AG20443 (cell line): Measurements from ENCODE around the gene RBX1.
A peak's percentile ranks its signal among the peaks of the same experiment; 100 is the strongest.
"Not testable (repeated sequence)": the region's sequence is repeated elsewhere in the genome, so short reads cannot be mapped to it uniquely, and the experiment has no call there.

Experiments
- DNase-seq: peaks from one replicate; pipeline ENCODE4 v3.0.0; 2012; ENCODE audit warnings: low spot score, mixed read lengths

Gene RBX1

DNA sequence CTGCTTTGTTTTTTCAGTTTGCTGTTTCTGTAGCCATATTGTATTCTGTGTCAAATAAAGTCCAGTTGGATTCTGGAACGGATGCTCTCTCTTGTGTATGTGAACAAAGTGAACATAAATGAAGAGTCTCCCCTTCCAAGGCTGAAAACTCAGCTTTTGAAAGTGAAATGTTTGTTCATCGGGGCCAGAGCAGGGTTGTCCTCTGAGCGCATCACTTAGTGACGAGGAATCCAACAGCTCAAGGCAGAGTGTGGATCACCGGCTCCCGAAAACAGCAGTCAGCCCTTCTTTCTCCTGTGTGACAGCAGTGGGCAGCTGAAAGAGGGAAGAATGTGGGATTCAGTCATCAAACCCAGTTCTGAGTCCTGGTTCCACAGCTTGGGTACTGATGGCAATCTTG lies 21.4 kb downstream of the RBX1 start:
- no peak for DNase-seq

DNA sequence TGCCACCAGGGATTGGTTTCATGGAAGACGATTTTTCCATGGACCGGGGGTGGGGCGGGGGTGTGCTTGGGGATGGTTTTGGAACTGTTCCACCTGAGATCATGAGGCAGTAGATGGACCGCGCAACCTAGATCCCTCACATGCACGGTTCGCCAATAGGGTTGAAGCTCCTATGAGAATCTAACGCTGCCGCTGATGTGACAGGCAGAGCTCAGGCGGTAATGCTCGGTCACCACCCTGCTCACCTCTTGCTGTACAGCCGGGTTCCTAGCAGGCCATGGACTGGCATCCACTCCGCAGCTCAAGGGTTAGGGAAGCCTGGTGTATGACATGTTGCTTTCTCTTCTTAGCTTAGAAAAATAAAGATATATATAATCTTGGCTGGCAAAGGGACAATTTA lies 22.0 kb downstream of the RBX1 start:
- no peak for DNase-seq

DNA sequence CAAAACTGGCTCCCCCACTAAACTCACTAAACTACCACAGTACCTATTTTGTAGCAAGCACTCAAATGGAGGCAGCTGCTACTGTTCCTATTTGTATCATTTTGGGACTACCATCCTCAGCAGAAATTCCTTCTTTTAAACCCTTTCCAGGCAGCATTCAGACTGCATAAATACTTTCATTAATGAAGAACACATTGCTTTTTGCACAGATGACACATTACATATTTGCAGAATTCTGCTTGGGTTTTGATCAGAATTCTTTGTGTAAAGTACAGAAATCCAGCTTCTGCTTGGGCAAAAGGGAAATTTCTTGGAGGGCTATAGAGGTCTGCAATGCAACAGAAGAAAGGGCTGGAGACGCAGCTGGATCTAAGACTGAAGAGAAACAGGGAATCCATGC lies 24.2 kb downstream of the RBX1 start:
- DNase-seq, result peak; percentile 60

DNA sequence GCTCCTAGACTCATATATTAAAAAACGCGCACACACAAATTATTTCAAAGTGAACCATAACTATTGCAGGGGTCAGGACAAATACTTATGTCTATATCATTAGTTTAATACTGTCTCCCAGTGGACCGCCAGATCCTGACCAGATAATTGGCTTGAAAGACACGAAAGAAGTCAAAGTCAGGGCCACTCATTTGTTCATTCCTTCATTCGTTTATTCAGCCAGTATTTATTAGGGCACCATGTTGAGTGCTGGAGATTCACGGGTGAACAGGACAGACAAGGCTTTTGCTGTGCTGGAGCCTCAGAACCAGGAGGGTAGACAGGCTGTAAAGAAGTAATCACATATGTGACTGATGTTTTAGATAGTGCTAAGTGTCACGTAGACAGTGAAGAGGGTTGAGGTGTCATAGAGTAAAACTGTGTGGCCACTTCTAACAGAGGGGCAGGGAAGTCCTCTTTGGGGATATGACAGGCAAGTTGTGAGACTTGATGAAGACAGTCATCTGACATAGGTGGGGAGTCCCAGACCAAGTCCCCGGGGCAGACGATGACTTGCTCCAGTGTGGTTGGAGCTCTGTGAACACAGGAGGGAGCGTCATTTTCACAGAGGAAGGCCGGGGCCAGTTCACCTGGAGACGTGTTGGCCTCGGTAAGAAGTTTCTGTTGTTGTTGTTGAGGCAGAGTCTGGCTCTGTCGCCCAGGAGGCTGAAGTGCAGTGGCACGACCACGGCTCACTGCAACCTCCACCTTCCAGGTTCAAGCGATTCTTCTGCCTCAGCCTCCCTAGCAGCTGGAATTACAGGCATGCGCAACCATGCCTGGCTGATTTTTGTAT lies 25.9 kb downstream of the RBX1 start:
- DNase-seq, result no peak

DNA sequence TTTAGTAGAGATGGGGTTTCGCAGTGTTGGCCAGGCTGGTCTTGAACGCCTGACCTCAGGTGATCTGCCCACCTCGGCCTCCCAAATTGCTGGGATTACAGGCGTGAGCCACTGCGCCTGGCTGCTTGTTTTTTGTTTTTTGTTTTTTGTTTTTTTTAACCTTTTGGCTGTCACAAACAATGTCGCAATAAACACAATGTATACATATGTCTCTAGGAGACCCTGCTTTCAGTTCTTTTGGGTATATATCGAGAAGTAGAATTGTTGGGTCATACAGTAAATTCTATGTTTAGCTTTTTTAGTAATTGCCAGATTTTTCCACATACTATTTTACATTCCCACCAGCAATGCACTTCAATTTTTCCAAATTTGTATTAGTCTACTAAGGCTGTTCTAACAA lies 28.0 kb downstream of the RBX1 start:
- no peak for DNase-seq

DNA sequence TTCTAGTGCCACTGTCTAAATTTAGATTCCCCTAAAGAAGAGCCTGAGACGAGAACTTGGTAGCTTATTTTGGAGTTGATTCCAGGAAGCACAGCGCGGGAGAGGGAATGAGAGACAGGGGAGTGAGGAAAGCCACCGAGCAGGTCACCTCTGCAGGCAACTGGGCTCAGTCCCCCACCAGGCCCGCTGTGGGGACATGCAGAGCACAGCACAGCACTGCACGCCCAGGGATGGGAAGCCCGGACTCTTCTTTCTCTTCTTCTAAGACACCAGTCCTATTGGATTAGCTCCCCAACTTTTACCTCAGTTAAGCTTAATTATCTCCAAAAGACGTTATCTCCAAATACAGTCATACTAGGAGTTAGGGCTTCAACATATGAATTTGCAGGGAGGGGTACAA lies 28.7 kb downstream of the RBX1 start:
- DNase-seq, result no peak

DNA sequence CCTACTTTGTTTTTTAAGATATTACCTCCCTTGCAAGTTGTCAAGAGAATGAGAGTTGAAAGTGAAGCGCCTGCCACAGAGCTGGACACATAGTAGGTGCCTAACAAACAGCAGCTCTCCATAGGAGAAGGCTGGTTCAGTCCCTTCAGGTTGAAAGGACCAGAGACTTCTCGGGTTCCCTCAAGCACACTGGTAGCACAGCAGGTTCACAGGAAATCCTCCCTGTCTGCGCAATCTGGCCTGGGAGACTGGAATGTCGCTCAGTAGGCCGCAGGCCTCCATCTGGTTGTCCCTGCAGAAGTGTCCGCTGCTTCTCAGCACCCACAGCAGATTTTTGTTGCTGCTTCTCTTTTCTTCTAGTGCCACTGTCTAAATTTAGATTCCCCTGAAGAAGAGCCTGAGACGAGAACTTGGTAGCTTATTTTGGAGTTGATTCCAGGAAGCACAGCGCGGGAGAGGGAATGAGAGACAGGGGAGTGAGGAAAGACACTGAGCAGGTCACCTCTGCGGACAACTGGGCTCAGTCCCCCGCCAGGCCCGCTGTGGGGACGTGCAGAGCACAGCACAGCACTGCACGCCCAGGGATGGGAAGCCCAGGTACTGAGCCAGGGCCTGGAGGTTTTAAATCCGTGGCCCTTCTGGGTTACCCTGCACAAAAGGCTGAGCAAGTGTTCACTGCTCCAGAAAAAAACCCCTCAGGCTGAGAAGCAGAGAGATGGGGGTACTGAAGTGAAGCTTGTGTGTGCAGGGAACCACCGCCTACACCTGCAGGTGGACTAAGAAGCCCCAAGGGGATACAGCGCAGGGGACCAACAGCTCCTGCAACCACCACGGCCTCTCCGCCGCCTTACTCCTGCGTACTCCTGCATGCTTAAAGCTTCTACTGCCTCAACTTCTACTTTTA lies 31.6 kb downstream of the RBX1 start:
- no peak for DNase-seq

DNA sequence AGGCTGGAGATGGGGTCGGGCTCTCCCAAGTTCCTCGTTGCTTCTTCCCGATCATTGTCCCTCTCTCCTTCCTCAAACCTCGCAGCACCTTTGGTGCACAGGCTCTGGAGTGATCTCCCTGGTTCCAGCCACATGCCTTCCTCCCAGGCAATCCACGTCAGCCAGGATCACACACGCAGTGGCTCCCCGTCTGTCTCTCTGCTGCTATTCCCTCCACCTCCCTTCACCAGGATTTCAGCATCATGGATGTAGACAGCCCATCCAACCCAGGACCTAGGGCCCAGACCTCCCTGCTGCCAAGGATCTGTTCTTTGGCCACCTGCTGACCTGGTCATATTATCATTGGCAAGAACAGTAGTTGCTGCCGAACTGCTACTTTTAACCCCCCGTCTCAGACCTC lies 40.1 kb downstream of the RBX1 start:
- DNase-seq, result no peak

DNA sequence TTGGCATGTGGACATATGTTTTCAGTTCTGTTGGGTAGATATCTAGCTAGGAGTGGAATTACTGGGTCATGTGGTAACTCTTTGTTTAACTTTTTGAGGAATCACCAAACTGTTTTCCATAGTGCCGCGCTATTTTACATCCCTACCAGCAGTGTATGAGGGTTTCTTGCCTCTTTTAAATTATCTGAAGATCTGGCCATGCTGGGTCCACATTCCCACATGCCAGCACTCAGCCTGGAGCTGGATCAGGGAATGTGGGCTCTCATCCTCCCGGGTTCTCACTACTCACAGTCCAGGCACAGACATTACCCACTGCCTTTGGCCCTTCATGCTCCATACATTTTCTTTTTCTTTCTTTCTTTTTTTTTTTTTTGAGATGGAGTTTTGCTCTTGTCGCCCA lies 44.6 kb downstream of the RBX1 start:
- no peak for DNase-seq

DNA sequence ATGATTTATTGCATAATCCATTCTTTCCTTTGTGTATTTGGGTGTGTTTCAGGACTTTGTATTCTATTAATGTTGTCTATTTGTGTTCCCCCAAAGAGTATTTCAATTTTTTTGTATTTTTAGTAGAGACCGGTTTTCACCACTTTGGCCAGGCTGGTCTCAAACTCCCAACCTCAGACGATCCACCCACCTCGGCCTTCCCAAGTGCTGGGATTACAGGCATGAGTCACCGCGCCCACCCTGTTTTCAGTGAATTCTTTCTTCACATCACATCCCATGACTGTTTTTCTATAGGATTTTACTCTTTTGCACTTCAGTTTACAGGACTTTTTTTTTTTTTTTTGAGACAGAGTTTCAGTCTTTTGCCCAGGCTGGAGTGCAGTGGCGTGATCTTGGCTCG lies 46.3 kb downstream of the RBX1 start:
- DNase-seq, result no peak

DNA sequence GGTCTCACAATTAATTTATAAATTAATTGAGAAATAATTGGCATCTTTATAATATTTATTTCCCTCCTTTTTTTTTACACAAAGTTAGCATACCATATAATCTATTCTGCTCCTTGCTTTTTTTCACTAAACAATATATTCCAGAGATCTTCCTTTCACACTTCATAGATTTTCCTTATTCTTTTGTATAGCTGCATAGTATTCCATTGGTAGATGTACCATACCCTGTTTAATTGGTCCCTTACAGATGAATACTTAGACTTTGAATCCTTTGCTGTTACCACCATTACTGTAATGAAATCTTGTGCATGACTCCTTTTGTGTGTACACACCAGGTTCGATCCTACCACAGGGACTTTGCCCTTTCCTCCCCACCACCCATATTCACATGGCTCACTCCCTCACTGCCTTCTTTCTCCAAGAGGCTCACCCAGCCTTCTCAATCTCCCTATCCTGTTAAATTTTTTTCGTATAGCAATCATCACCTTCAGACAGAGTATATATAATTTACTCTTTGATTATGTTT lies 48.9 kb downstream of the RBX1 start:
- DNase-seq, result no peak

DNA sequence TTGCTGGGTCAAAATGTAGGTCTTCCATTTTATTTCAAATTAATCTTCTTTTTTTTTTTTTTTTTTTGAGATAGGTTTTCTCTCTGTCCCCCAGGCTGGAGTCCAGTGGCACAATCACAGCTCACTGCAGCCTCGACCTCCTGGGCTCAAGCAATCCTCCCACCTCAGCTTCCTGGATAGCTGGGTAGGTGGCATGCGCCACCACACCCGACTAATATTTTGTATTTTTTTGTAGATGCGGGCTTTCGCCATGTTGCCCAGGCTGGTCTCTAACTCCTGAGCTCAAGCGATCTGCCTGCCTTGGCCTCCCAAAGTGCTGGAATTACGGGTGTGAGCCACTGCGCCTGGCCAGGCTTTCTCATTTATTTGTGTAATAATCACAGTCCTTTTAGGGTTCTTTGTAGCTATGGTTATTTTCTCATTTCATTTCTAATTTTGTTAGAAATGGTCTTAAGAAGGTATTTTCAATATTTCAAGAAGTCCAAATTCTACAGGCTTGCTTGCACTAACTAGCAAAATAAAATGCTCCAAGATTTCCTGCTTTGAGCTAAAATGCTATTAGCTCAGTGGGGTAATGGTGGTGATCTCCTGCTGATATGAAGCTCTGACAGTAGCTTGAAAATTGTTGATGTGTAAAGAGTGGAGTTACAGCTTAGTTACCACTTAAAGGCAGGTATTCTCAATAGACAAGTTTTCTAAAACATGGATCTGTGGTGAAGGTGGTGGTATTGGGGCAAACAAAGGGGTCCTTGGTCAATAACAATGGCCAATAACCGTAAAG lies 50.0 kb downstream of the RBX1 start:
- no peak for DNase-seq

DNA sequence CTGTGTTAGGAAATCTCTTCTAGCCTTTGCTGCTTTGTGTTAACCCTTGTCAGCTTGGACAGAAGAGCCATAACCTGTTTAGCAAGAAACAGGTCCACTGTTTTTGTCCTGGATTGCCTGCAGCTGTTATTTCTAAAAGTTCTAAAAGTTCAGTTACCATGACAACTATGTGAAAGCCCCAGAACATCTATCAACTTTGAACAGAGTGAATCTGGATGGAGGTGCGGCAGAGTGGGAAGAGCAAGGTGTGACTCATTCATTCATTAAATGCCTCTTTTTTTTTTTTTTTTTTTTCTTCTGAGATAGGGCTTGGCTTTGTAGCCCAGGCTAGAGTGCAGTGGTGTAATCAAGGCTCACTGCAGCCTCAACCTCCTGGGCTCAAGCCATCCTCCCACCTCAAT lies 50.5 kb downstream of the RBX1 start:
- DNase-seq, result peak; percentile 48

DNA sequence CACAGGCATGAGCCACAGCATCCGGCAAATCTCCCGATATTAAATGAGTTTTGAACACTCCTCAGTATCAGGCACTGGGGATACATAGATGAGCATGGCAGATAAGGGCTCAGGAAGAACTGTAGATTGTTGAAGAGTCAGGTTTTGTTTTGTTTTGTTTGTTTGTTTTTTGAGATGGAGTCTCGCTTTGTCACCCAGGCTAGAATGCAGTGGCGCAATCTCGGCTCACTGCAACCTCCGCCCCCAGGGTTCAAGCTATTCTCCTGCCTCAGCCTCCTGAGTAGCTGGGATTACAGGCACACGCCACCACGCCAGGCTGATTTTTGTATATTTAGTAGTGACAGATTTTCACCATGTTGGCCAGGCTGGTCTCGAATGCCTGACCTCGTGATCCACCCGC lies 51.2 kb downstream of the RBX1 start:
- not testable (repeated sequence) for DNase-seq

DNA sequence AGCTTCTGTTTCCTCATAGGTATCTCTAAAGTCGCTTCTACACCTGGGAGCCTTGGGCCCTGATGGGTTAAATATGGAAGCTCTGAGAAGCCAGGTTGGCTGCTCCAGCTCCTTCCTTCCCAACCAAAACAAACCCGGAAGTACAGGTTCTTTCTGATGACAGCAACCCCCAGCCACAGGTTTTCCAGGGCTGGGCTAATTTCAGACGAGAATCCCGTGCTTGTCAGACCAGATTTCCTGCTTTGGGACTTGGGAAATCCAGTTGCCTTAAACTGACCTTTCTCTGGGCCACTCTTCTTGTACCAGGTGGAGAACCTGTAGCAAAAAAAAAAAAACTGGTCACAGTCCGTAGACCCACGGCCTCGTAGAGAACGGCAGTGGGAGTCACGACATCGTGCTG lies 51.9 kb downstream of the RBX1 start:
- no peak for DNase-seq

DNA sequence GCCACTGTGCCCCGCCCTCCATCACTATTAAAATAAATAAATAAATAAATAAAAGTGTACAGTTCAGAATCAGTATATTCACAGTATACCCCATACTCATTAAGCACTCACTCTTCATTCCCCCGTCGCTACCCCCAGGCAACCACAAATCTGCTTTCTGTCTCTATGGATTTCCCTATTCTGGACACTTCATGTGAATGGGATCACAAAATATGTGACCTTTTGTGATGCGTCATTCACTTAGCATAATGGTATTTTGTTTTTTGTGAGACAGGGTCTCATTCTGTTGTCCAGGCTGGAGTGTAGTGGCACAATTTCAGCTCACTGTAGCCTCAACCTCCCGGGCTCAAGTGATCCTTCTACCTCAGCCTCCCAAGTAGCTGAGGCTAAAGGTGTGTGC lies 52.8 kb downstream of the RBX1 start:
- no peak for DNase-seq

DNA sequence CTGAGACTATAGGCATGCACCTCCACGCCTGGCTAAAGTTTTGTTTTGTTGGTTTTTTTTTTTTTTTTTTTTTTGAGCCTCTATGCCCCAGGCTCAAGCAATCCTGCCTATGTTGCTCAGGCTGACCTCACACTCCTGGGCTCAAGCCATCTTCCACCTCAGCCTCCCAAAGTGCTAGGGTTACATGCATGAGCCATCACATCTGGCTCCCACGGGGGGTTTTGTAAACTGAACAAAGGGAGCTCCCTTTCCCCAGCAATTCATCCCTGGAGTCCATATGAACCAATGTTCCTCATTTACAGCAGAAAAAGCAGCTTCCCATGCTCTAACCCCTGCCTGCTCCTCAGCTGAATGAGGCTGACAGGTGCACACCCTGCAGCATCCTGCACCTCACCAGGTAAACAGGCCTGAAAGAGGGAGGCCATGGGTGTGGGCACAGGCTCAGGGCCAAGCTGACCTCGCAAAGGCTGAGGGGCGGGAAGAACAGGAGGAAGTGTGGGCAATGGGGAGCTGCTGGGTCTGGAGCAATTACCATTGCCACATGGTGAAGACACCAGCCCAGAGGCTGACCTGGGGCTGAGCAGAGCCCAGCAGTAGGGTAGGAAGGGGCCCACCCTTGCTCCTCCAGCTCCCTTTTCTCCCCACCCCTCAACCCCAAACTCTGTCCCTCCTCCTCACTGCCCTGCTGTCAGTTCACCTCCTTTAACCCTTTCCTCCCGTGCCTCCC lies 58.2 kb downstream of the RBX1 start:
- peak; percentile 49 for DNase-seq

DNA sequence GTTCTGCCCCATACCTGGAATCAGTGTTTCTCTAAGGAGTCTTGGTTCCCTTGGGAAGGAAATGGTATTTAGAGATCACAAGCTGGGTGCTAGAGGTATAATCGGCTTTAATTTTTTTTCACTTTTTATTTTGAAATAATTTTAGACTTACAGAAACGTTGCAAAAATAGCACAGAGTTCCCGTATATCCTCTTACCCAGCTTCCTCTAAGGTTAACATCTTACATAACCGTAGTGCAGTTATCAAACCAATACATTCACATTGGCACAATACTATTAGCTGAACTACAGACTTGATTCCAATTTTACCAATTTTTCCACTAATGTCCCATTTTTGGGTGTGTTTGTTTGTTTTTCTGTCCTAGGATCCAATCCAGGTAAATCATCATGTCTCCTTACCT lies 63.8 kb downstream of the RBX1 start:
- no peak for DNase-seq

DNA sequence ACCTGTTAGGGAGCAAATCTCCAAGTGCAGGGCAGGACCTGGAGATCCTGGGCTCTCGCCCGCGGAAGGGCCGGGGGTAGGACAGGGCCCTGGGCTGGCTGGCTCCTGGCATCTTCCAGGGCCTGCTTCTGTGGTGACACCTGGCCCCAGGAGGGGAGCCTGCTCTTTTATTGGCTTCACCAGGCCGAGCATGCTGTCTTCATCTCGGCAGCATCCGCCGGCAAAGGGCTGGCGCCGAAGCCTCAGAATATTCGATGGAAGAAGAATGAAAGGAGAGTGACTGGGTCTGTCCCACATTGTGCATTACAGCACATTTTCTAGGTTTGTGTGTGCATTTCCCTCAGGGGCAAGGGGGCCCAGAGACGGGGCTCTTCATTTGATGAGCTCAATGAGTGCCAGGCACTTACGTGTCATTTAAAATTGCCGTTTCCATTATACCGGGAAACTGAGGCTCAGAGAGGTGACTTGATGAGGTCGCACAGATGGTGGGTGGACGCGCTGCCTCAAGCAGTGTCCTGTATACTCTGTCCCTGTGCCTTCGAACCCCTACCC lies 70.0 kb downstream of the RBX1 start:
- DNase-seq, result no peak

DNA sequence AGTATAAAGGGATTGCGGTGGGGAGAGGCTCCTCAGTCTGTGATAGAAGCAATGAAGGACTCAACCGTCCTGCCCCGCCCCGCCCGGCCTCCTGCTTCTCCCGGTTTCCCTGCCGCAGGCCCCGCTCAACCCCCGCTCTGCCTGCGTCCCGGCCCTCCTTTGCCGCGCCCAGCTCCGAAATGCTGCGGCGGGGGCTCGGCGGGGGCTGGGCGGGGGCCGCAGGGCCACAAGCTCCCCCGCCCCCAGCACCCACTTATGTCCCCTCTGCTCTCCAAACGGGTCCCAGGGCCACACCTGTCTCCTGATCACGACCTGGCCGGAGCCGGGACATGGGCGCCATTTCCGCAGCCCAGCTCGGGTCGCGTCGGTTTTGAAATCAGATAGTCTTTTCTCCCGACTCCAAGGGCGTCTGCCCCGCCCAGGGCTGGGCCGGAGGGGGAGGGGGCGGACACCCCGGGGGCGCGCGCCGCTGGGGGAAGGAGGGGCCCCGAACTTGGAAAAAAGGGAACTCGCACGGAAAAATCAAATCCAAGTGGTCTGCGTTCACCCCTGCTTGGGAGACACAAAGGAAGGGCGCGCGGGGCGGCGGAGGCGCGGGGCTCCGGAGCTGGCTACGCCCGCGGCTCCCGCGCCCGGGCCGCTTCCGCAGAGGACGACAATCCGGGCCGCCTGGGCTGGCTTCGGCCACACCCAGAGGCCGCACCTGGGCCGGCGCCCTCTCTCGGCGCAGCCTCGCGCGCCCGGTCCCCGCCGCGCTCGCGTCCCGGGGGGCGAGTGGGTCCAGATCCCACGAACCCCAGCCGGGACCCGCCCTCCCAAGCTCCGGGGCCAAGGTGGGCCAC lies 70.7 kb downstream of the RBX1 start:
- DNase-seq, result peak; percentile 77
